Embryonic facial prominence (tissue), 1 donor: ENCODE data around the gene VASH1.

ENCODE experiments used
- DNase-seq: peaks from one replicate; pipeline ENCODE4 v3.0.0-alpha.2; 2016; ENCODE audit errors: extremely low spot score

The VASH1 gene

DNA sequence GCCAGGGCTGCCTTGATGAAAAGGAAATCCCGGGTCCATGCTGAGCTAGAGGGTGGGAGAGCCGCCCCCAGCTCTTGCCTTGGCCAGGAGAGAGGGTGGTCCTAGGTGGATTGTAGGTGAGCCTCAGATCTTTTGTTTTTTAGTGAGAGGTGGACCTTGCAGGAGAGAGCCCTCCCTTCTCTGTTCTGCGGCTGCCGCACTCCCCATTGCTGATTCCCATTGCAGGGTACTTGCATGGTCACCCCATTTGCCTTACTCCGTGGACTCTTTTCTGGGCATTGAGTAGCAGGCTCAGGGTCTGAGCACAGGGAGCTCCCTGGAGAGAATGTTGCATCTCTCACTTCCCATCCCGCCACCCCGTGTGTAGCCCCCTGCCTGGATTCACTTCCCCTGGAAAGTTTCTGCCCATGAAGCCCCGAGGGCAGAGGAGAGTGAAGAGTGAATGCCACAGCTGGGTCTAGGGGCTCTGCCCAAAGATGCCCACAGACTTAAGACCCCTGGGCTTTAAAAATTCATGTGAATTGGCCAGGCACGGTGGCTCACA lies 10.2 kb downstream of the VASH1 start:
- no peak for DNase-seq

DNA sequence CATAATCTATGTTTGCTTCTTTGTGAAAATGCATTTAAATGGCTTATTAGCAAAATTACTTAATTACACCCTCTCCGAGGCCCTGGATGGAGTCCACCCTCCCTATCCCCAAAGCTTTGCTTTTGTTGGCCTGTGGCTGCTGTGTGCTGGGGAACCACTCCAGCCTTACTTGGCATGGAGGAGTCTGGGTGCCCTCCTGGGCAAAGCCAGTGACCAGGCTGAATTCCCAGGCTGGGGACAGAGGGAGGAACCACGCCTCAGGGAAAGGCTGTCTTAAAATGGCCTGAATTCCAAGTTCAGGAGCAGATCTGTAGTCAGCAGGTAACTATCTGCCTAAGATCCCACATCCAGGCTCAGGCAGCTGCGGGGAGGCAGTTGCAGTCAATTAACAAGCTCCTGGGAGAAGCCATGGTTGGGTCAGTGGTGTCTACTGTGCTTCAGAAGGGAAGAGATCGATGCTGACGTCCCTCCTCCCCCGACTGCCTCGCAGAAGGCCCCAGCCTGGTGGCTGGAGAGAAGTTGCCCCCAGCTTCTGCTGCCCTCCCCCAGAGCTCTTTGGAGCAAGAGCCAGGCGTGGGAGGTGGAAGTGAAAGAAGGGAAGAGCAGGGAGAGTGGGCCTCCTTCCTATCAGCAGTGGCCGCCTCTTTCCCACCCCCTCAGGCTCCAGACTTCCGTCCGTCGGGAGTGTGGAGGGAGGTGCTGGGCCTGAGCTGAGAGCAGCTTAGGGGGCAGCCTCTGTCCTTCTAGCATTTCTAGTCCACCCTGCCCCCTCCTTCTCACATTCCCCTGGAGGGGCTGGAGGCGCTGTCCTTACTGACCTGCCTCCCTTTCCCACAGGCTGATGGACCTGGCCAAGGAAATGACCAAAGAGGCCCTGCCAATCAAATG lies 11.3 kb downstream of the VASH1 start:
- DNase-seq = no peak

DNA sequence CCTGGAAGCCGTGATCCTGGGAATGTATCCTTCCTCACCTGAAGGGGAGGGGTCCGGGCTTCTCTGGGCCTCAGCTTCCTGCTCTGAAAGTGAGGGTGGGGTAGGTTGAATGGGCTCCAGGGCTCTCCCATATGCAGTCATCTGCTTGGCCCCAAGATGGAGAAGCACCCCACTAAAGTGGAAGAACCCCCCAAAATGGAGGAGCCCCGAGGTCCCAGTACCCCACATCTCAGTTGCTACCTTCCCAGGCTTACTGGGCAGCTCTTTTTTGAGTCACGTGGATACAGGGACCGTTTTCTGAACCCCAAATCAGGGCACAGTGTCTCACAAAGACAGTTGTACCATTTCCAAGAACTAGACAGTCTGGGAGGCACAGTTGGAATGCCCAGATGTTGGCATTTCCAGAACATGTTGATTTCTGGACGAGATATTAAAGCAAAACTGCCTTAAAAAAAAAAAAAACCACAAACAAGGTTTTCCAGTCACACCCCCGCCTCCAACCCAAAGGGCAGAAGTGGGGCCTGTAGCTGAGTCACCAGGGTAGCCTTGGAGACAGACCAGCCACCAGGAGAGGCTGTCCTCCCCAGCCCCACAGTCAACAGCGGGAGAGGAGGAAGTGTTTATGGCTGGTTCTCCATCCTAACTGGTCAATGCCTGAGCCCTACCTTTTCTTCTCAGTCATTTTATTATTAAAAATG lies 12.1 kb downstream of the VASH1 start:
- no peak for DNase-seq

DNA sequence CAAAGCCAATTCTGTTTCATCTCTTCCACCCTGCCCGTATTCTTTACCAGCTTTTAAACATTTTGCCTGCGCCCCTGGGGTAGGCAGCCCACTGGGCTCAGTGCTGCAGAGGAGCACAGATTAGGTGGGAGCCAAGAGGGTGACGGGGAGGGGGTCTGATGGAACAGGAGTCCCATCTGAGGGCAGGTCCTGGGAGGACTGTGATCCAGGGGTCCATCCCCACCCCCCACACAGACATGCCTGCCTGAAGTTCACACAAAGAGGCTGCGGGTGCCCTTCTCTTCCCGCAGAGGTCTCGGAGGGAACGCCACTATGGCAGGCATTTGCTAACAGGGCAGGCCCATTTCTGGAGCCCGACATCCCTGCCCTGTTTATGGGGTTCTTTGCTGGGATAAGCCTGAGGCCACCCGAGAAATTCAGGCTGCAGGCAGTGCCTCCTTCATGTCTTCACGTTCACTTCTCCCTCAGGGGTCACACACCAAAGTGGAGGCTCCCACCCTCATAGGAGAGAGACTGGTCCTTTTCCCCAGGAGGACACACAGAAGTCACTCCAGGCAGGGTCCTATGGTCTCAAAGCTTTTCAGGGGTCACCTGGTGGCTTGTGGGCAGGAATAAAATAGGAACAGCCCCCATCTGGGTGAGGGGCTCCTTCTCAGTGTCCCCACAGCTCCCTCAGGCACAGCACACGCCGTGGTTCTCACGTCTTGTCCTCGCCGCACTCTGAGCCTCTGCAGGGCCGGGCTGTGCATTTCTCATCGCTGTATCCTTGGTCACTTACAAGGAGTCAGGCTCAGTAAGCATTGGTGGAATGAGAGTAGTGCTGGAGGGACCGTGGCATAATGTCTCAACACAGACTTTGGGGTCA lies 12.9 kb downstream of the VASH1 start:
- no peak for DNase-seq

DNA sequence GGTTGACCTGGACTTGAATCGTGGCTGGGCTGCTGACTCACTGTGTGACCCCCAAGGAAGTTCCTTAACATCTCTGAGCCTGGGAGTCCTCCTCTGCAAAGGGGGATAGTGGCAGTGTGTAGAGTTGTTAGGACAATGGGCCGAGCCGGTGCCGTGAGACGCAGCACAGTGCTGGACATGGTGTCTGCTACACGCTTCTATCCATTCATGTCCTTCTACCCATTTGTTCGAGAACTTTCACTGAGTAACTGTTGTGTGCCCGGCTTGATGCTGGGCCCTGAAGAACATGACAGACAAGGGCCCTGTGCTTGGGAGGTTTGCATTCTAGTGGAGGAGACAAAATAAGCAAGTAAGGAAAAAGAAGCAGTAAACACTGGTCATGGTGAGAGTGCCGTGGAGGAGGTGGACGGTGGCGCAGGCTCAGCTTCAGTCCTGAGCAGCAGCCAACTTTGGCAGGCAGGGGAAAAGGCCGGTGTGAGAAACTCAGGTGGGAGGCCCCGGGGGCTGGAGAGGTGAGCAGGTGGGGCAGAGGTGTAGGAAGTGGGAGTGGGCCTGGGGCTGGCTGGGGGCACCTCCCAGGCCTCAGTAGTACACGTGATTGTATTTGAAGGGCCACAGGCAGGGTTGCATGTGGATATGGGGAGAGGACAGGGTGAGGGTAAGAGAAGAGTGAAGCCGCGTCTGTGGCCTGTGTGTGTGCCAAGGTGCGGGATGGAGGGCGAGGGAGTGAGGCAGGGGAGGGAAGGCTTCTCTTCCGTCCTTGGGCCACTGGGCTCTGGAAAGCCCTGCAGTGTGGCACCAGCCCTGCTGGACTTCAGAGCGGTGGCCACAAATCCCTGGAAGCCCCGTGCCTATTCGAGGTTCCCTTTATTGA lies 13.8 kb downstream of the VASH1 start:
- no peak for DNase-seq

DNA sequence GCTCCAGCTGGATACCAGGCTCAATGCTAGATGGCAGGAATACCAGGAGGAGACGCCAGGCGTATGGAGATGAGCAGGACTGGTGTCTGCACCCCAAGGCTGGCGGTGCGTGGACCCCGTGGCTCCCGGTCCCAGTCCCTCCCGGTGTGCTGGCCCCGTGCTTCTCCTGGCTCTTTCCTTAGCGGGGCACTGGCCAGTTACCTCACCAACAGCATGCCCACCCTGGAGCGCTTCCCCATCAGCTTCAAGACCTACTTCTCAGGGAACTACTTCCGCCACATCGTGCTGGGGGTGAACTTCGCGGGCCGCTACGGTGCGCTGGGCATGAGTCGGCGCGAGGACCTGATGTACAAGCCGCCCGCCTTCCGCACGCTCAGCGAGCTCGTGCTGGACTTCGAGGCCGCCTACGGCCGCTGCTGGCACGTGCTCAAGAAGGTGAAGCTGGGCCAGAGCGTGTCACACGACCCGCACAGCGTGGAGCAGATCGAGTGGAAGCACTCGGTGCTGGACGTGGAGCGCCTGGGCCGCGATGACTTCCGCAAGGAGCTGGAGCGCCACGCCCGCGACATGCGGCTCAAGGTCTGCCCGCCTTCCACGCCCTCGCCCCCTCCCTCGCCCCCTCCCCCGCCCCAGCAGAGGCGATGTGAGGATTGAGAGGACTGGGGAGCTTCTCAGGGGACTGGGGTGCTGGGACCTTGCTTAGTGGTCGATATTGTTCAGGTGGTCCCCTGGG lies 14.6 kb downstream of the VASH1 start:
- DNase-seq = no peak

DNA sequence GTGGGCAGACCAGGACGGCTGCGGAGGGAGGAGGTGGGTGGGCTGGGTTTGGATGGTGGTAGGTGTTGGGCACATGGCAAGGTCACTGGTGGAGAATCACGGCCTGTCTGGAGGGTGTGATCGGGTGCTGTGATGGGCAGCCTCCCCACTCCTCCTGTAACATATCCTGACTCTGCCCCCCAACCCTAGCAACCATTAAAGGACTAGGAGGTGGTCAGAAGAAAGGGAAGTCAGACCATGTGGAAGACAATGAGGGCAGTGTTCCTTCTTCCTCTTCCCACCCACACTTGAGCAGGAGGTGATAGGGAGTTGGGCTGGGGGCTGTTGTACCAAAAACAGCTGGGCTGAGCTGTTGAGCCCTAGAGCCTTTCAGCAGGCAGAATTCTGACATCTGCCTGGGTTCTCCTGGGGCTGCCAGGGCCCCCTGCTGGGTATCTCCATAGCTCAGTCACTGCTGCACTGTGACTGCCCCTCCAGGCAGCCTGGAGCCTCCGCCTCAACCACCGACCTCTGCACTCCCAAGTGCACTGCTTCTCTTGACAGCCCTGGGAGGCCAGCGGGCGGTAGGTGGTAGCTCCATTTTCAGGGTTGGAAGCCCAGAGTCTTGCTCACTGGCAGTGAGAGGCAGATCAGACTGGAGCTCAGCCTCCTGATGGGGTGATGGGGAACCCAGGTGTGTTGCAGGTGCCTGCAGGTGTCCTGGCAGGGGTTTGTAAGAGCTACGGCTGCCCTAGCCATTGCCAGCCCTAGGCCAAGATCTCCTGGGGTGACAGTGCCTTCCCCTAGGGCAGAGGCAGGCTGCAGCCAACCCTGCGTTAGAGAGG lies 15.4 kb downstream of the VASH1 start:
- no peak for DNase-seq

DNA sequence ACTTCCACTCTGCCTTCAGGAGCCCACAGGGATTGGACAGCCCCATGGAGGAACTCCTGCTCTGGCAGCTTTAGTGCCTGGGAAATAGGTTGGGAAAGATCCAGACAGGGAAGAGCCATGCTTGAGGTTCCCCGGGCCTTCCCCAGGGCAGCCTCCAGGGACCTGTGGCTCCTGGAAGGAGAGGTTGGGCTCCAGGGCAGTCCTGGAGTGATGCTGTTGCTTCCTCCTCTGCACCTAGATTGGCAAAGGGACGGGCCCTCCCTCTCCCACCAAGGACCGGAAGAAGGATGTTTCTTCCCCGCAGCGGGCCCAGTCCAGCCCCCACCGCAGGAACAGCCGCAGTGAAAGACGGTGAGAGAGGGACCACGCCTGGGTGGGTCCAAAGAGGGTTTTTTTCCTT lies 16.5 kb downstream of the VASH1 start:
- DNase-seq = no peak

DNA sequence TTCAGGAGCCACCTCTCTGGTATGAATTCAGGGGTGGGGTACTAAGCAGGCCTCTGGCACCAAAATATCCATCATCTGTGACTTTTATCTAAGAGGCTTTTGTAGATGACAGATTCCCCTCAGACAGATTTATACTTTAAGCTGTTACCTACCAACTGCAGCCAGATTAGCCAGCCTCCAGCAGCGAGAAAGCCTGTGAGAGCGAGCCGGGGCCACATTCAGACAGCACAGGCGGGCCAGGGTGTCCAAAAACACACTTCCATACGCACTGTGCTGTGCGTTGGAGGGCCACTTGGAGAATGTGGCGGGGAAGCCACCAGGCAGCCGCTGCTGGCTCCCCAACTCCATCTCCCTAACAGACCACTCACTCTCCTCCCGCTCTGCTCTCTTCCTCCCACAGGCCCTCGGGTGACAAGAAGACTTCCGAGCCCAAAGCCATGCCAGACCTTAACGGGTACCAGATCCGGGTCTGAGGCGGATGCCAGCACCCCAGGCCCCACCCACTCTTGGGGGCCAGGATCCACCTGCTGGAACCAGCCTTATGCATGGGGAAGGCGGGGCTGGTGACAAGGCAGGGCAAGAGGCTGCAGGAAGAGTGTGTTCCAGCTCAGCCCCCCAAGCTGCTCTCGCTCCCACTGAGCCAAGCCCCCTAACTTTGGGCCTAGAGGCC lies 17.4 kb downstream of the VASH1 start:
- DNase-seq = no peak

DNA sequence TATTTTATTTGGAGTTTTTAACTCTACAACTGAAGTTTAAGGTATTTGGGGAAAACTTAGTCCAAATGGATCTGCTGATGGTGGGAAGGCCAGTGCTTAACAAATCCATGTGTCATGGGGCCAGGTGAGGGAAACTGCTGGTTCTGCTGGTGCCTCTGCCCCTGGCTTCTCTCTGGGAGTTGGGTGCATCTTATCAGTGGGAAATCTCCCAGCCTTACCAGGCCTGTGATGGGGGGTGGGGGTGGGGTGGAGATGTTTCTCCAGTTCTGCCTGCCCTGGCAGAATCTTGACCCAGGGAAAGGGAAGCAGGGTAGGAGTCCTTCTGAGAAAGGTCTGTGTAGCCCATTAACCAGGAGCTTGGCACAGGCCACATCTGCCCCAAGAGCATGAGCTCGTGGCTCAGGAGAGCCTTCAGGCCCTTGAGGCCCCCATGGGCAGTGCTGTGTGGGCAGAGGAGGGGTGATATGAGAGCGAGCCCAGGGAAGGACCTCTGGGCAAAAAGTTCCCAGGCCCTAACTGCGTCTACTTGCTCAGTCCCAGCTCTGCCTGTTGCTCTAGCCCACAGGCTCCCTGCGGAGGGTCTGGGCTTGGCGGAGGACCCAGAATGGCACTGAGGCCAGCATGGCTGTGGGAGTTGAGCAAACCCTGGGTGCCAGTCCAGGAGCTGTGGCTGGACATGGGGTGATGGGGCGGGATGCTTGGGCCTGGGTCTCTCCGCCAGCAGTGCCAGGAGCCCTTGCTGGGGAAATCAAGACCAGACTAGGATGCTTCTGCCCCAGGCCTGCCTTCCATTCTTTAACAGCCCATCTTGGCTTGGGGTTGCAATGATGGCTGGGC lies 18.2 kb downstream of the VASH1 start:
- no peak for DNase-seq

DNA sequence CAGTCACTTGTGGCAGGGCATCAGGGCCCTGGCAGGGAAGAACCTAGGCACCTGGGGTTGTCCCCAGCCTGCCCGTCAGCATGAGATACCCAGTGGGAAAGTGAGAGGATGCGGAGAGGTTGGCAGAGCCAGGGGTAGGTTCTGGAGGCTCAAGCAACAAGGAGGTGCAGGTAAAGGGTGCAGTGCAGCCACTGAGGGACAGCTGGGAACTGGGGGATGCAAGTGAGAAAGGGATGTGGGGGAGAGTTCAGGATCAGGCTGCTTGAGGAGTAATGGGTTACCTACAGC lies 18.7 kb downstream of the VASH1 start:
- no peak for DNase-seq

DNA sequence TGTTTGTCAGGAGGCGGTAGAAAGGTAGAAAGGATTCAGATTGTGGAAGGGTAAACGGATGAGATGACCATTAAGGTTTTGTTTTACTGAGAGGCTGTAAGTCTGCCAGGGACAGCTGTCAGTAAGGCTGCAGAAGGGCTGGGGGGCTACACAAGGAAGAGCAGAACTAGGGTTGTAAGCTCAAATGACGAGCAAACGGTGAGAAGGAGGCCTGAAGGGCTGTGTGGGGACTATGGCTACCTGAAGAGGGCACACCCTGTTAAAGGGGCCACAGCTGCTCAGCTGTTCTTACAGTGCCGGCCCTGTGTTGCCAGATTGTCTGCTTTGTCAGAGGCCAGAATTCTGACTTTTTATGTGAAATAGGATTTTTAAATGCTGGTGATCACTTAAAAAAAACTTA lies 19.1 kb downstream of the VASH1 start:
- DNase-seq = no peak

DNA sequence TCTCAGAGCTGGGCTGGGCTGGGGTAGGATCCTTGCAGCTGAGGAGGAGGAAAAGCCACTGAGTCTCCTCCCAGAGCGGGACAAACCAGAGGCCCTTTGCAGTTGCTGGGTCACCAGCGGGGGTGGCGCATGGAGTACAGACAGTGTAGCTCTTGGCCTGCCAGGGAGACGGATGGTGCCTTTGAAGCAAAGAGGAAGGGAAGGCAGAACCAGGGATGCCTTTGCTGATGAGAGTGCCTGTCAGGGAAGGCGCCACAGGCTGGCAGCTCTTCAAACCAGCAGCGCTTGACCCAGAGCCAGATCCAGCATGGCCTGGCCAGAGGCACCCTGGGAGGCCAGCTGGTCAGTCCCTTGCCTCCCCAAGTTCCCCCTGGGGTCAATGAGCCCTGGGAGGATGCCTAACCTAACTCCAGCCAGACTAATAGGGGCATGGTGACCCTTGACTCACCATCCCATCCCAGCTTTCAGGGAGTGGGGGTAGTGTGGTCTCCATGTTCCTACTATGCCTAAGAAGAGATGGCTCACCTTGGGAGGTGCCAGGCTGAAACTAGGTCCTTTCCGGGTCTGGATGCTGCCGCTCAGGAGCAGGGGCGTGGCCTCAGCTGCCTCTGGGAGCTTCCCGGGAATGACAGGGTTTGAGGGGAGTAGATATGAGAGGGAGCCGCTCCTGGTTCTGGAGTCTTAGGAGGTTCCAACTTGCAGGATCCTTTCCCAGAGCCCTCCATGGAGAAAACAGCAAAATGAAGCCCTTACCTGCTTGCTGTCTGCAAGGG lies 19.8 kb downstream of the VASH1 start:
- DNase-seq = no peak

DNA sequence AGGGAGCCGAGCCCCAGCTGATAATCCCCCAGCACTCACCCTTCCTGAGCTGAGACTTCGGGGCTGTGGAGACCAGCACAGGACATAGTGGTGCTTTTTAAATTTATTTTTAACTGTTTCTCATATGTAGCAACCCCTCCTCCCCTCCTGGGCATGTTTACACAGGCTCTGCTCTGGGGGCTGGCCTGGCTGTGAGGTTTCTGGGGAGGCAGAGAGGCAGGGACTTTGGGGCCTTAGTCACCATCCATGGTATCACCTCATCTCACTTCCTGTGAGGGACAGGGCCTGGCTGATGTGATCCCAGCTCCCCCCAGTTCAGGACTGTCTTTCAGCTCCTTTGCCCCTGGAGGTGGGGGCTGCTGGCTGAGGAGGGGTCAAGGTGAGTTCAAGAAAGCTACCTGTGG lies 20.4 kb downstream of the VASH1 start:
- DNase-seq = no peak

DNA sequence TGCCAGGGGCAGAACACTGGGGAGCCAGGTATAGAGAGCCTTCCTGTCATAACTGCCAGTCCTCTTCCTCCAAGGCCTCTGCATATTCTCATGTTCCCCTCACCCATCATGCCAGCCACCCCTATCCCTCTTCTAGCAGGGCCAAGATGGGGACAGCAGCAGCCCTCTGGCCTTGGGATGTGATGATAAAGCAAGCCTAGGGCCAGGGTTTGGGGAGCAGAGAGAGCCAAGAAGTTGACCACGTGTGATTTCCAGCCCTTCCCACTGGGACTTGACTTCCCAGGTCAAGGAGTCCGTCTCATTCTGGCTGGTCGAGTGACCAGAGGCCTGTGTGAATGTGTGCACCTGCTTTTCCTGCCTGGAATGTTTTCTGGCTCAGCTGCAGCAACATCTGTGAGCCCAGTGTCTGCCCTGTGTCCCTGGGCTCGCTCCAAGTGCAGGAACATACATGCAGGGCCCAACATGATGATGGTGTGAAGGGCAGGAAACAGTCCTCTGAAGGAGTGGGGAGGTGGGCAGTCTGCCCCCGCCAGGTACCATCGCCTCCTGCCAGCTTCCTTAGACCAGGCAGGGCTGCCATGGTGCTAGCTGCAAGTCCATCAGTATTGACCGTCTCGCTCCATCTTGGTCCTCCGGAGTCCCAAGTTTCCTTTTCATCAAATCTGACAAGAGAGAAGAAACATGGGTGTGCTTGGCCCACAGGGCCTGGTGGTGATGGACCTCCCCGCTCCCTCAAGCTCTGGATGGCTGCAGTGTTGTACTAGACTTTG lies 21.0 kb downstream of the VASH1 start:
- no peak for DNase-seq

DNA sequence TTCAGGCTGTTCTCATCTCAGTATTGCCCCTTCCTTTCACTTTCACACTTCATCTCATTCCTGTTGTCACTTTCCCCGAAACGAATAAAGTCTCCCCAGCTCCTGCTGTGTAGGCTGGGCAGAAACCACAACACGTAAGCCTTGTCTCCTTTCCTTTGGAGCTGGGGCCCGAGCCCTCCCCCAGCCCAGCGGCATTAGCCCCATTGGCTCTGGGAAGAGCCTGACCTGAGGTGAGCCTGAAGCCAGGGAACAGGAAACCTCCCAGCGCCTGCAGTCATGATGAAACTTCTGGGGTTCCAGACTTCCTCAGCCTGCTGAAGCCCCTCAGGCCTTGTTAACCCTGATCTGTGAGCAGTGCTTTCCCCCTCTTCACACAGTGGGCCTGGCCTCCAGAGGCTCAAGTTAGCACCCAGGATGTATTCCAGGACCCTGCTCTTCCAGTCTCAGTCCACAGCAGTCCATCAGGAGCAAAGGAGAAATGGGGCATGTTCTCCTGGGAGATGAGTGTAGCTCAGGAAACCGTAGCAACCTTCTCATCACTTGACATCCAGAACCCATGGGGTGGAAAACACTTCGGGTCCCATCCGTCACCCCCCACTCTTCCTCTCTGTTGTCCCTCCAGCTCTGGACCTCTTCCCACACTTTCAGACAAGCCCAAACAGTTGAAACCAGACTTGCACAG lies 21.8 kb downstream of the VASH1 start:
- no peak for DNase-seq
